Measurements from ENCODE around the gene HPCA.

Gene HPCA

GRCh38 chr1:32869923-32870614, 16.2 kb upstream of the HPCA start:
- H3K27ac ChIP-seq (ENCODE audit: low read depth, low read length), result no peak overlapping the region

GRCh38 chr1:32870615-32871363, 15.5 kb upstream of the HPCA start, which contains the start of gene FNDC5:
FNDC5 (minus strand) TSS chr1:32870912.
- no peak within 1 kb of the TSS for H3K4me2 ChIP-seq (ENCODE audit: low read depth, low read length, poor library complexity, severe bottlenecking)
- H3K9ac ChIP-seq (ENCODE audit: low read length), result no peak within 1 kb of the TSS
- 0 out of 2 replicates have a peak, but pooled peaks cover 4% of the 10 kb centered on the region for H3K27me3 ChIP-seq (ENCODE audit: low read length)
- H4K20me1 ChIP-seq (ENCODE audit: low read depth, low read length), result no peaks in the 10 kb centered on the region
- H3F3A ChIP-seq (ENCODE audit: insufficient read depth), result no peaks in the 10 kb centered on the region
- H3K36me3 ChIP-seq (ENCODE audit: low read length), result no peaks in the 10 kb centered on the region
- H3K4me3 ChIP-seq (ENCODE audit: insufficient read depth, low read length, poor library complexity, severe bottlenecking), result no peak within 1 kb of the TSS
- H2AFZ ChIP-seq (ENCODE audit: low read depth, low read length, severe bottlenecking), result no peak within 1 kb of the TSS
- H3K79me2 ChIP-seq (ENCODE audit: insufficient read depth, low read length), result no peaks in the 10 kb centered on the region
- no peak within 1 kb of the TSS for H3K27ac ChIP-seq (ENCODE audit: low read depth, low read length)
- no peaks in the 10 kb centered on the region for H3K9me3 ChIP-seq (ENCODE audit: insufficient read depth, low read length)
- H3K9me2 ChIP-seq (replicated peaks; ENCODE audit: insufficient read depth, low read length), result no peaks in the 10 kb centered on the region
- TF ChIP-seq CTCF (IDR thresholded peaks at IDR 0.05; ENCODE audit: insufficient read depth, low read length, poor library complexity, severe bottlenecking), result no peak
- TF ChIP-seq EZH2phosphoT487 (conservative IDR thresholded peaks at IDR 0.05; ENCODE audit: low read length), result no peak

More at GRCh38 chr1:32869923-32870614, 16.2 kb upstream of the HPCA start:
- Histone ChIP-seq H3K27me3 (ENCODE audit: low read length) (0 out of 2 replicates have a peak, but pooled peaks cover 4% of the 10 kb centered on the region), H3K36me3 (ENCODE audit: low read length) (no peaks in the 10 kb centered on the region), H3K4me3 (ENCODE audit: insufficient read depth, low read length, poor library complexity, severe bottlenecking) (no peak overlapping the region), H3K9ac (ENCODE audit: low read length) (no peak overlapping the region), H2AFZ (ENCODE audit: low read depth, low read length, severe bottlenecking) (no peak overlapping the region), H3K9me2 (replicated peaks; ENCODE audit: insufficient read depth, low read length) (no peaks in the 10 kb centered on the region), H3F3A (ENCODE audit: insufficient read depth) (no peaks in the 10 kb centered on the region), H3K4me2 (ENCODE audit: low read depth, low read length, poor library complexity, severe bottlenecking) (no peak overlapping the region), H4K20me1 (ENCODE audit: low read depth, low read length) (no peaks in the 10 kb centered on the region), H3K79me2 (ENCODE audit: insufficient read depth, low read length) (no peaks in the 10 kb centered on the region), H3K9me3 (ENCODE audit: insufficient read depth, low read length) (no peaks in the 10 kb centered on the region)
- TF ChIP-seq EZH2phosphoT487 (conservative IDR thresholded peaks at IDR 0.05; ENCODE audit: low read length), result no peak
- no peak for TF ChIP-seq CTCF (IDR thresholded peaks at IDR 0.05; ENCODE audit: insufficient read depth, low read length, poor library complexity, severe bottlenecking)

GRCh38 chr1:32871364-32872191, 14.7 kb upstream of the HPCA start:
- TF ChIP-seq EZH2phosphoT487 (conservative IDR thresholded peaks at IDR 0.05; ENCODE audit: low read length) (no peak; the same call in 1 of the 2 replicates), CTCF (IDR thresholded peaks at IDR 0.05; ENCODE audit: insufficient read depth, low read length, poor library complexity, severe bottlenecking) (no peak)
- no peak overlapping the region for H3K4me2 ChIP-seq (ENCODE audit: low read depth, low read length, poor library complexity, severe bottlenecking)
- no peaks in the 10 kb centered on the region for H4K20me1 ChIP-seq (ENCODE audit: low read depth, low read length)
- H3K9me2 ChIP-seq (replicated peaks; ENCODE audit: insufficient read depth, low read length), result no peaks in the 10 kb centered on the region
- H3K79me2 ChIP-seq (ENCODE audit: insufficient read depth, low read length), result no peaks in the 10 kb centered on the region
- no peak overlapping the region for H3K9ac ChIP-seq (ENCODE audit: low read length)
- H3K4me3 ChIP-seq (ENCODE audit: insufficient read depth, low read length, poor library complexity, severe bottlenecking), result no peak overlapping the region
- no peaks in the 10 kb centered on the region for H3K9me3 ChIP-seq (ENCODE audit: insufficient read depth, low read length)
- H3F3A ChIP-seq (ENCODE audit: insufficient read depth), result no peaks in the 10 kb centered on the region
- H3K27ac ChIP-seq (ENCODE audit: low read depth, low read length), result no peak overlapping the region
- no peak overlapping the region for H2AFZ ChIP-seq (ENCODE audit: low read depth, low read length, severe bottlenecking)
- 0 out of 2 replicates have a peak, but pooled peaks cover 4% of the 10 kb centered on the region for H3K27me3 ChIP-seq (ENCODE audit: low read length)
- H3K36me3 ChIP-seq (ENCODE audit: low read length), result no peaks in the 10 kb centered on the region

All from SU-DHL-6 (cell line).